ENCODE results near the gene ALPL. TPM values are rescaled to one million over a fixed set of nuclear protein-coding genes. Genes with fewer than 3 reads are reported as not detected.

Gene ALPL
- total RNA-seq, 1 donor from 2014 or later: not detected

DNA sequence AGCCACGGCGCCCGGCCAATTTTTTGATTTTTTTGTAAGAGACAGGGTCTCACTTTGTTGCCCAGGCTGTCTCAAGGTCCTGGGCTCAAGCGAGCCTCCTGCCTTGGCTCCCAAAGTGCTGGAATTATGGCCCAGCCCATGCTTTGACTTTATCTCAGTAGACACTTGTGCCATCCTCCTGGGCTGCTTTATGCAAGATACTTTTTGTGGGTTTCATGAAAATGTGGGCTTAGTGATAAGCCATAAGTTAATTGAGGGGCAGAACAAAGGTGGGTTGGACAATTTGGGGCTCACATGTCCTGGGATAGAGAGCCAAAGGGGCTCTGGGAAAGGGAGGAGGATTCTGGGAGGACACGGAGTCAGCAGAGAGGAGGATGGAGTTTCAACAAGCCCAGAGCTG lies 22.0 kb downstream of the ALPL start:
- intact Hi-C loops (cut with micrococcal nuclease): no loop called here
- Mint-ChIP-seq H3K4me3 (no peak overlapping the region), H3K27me3 (peaks cover 5% of the 10 kb centered on the region), H3K4me1 (no peaks in the 10 kb centered on the region), H3K36me3 (ENCODE audit: low read depth) (no peaks in the 10 kb centered on the region), H3K9me3 (no peaks in the 10 kb centered on the region), H3K27ac (no peak overlapping the region)
- no peak for DNase-seq

DNA sequence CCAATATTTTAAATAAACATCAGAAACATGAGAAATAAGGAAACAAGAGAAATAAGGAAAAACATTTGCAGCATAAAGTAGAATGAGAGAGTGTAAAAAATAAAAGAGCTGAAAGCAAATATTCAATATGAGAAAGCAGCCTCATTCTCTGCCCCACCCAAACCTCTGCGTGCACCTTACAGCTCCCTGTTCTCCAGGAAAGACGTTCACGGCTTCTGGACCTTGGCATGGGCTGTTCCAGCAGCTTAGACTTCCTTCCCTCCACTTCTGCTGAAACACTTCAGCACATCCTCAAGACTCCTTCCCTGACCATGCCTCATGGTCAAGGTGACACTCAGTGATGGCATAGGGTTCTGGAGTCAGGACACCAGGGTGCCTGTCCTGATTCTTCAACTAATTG lies 23.3 kb downstream of the ALPL start:
- H3K4me1 Mint-ChIP-seq: no peaks in the 10 kb centered on the region
- H3K9me3 Mint-ChIP-seq: no peaks in the 10 kb centered on the region
- H3K27ac Mint-ChIP-seq: no peak overlapping the region
- H3K36me3 Mint-ChIP-seq (ENCODE audit: low read depth): no peaks in the 10 kb centered on the region
- H3K27me3 Mint-ChIP-seq: peaks cover 5% of the 10 kb centered on the region
- no peak overlapping the region for H3K4me3 Mint-ChIP-seq
- DNase-seq: no peak
- intact Hi-C loops (cut with micrococcal nuclease): no loop called here

DNA sequence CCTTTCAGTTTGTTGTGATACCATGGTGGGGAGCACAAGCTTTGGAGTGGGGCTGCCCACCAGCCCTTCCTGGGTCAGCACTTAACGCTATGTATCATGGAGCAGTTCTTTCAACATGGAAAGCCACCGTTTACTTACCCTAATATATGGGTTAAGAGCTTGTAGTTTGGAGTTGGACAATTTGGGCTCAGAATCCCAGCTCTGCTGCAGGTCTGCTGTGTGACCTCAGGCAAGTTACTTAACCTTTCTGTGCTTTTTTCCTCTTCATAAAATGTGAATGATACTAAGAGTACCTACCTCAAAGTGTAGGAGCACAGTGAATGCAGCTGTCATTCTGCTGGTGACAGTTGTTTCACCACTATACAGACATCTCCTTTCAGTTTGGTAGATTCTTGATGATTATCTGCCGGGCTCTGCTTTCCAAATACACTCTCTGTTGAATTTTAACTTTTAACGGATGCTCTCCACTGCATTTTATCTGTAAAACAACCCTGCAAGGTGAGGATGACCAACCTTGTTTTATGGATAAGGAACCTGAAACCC lies 23.8 kb downstream of the ALPL start:
- Mint-ChIP-seq H3K4me3 (no peak overlapping the region), H3K36me3 (ENCODE audit: low read depth) (no peaks in the 10 kb centered on the region), H3K4me1 (no peaks in the 10 kb centered on the region), H3K27me3 (peaks cover 10% of the 10 kb centered on the region), H3K9me3 (no peaks in the 10 kb centered on the region), H3K27ac (no peak overlapping the region)
- intact Hi-C loops (cut with micrococcal nuclease): no loop called here
- no peak for DNase-seq

DNA sequence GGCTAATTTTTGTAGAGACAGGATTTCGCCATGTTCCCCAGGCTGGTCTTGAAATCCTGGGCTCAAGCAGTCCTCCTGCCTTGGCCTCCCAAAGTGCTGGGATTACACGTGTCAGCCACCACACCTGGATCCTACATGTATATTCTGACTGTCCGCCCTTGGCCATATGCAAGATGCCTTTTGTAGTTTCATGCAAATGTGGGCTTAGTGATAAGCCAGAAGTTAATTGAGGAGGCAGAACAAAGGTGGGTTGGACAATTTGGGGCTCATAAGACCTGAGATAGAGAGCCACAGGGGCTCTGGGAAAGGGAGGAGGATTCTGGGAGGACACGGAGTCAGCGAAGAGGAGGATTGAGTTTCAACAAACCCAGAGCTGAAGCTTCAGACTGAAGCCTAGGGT lies 24.9 kb downstream of the ALPL start:
- H3K27ac Mint-ChIP-seq: no peak overlapping the region
- no peaks in the 10 kb centered on the region for H3K4me1 Mint-ChIP-seq
- no peaks in the 10 kb centered on the region for H3K9me3 Mint-ChIP-seq
- no peaks in the 10 kb centered on the region for H3K36me3 Mint-ChIP-seq (ENCODE audit: low read depth)
- intact Hi-C loops (cut with micrococcal nuclease): no loop called here
- peaks cover 18% of the 10 kb centered on the region for H3K27me3 Mint-ChIP-seq
- no peak overlapping the region for H3K4me3 Mint-ChIP-seq
- no peak for DNase-seq

DNA sequence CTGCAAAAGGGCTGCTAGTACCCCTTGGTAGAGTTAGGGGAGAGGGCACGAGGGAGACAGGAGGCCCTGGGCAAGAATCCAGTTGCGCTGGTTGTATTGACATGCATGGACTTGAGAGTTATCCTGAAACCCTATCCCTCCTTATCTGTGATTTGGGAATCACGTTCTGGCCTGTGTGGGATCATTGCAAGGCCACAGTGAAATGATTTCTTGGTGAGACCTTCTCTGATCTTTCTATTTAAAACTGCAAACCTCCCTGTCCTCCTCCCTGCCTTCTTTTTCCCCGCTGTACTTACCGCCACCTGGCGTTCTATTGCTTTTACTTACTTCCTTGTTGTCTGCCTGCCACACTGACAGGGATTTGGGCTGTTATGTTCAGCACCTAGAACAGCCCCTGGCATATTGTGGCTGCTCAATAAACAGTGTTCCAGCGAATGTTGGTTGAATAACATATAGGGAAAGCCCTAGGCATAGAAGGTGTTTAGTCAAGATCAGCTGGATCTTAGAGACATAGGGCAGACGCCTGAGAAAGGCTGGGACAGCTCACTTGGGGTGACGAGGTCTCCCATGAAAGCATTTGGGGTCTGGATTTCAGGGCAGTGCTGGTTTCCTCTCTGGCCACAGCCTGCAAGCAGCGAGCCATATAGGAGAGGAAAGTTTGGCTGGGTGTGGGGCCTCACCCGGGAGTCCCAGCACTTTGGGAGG lies 25.6 kb downstream of the ALPL start:
- peaks cover 21% of the 10 kb centered on the region for H3K27me3 Mint-ChIP-seq
- H3K4me1 Mint-ChIP-seq: no peaks in the 10 kb centered on the region
- H3K9me3 Mint-ChIP-seq: no peaks in the 10 kb centered on the region
- H3K27ac Mint-ChIP-seq: no peak overlapping the region
- intact Hi-C loops (cut with micrococcal nuclease): no loop called here
- H3K36me3 Mint-ChIP-seq (ENCODE audit: low read depth): no peaks in the 10 kb centered on the region
- peak; percentile 71 for DNase-seq
- no peak overlapping the region for H3K4me3 Mint-ChIP-seq

DNA sequence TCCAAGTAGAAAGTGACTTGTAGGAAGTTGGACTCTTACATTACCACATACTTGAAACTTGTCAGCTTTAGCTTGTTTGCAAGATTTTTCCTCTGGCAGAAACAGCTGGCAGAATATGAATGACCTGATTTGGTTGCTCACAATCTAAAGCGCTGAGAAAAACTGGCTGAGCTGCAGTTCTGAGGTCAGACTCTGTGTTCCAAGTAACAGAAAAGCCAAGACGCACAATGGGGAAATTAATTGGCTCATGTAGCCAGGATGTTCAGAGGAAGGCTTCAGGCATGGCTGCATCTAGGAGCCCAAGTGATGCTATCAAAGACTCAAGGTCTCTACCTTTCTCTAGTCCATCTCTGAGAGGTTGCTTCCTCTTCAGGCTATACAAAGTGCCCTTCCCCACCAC lies 27.0 kb downstream of the ALPL start:
- no peak for DNase-seq
- H3K27ac Mint-ChIP-seq: no peak overlapping the region
- H3K9me3 Mint-ChIP-seq: no peaks in the 10 kb centered on the region
- no peak overlapping the region for H3K4me3 Mint-ChIP-seq
- intact Hi-C loops (cut with micrococcal nuclease): no loop called here
- no peaks in the 10 kb centered on the region for H3K36me3 Mint-ChIP-seq (ENCODE audit: low read depth)
- peaks cover 24% of the 10 kb centered on the region for H3K27me3 Mint-ChIP-seq
- H3K4me1 Mint-ChIP-seq: no peaks in the 10 kb centered on the region

DNA sequence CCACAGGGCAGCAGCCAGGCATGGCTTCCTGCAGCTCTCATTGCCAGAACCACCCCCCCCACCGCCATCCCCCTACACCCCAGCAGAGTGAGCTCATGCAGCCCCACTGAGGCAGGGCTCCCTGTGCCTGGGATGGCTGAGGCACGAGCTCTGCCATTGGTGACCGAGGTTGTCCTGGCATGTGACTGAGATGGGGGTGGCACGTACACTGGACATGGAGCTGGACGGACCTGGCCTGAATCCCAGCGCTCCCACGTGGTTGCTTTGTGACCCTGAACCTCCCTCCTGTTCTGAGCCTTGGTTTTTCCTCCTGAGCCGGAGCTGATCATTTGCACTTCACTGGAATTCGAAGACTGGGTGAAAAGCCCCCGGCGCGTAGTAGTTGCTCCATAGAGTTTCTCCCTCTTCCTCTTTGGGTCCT lies 28.3 kb downstream of the ALPL start:
- intact Hi-C loops (cut with micrococcal nuclease): no loop called here
- no peaks in the 10 kb centered on the region for H3K9me3 Mint-ChIP-seq
- H3K27me3 Mint-ChIP-seq: peaks cover 19% of the 10 kb centered on the region

DNA sequence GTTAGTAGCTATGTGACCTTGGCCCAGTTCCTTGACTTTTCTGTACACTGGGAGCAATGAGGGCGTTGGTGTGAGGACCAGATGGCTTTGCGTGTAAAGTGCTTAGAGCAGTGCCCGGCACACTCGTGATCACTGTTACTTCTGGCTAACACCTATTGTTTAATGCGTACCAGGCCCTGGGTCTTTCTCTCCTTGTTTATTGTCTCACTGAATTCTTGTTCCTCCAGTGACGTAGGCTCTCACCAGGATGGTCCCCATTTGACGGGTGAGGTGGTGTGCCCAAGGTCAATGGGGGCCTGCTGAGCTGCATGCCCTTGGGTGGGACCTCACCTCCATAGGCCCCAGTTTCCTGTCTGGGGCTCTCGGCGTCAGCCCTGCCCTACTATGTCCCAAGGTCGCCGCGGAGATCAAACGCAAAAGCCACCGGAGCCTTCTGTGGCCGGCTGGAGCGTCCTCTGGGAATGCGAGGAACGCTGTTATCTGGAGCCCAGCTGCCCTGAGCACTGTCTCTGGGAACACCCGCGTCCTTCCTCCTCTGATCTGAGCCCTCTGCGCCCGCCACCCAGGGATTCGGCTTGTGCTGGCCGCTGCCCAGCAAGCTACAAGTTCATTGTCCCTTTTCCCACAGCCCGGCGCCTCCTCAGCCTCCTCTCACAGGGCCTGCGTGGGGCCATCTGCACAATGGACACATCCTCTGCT lies 28.9 kb downstream of the ALPL start:
- Mint-ChIP-seq H3K36me3 (ENCODE audit: low read depth) (no peaks in the 10 kb centered on the region), H3K27me3 (peaks cover 19% of the 10 kb centered on the region), H3K4me1 (no peaks in the 10 kb centered on the region), H3K4me3 (no peak overlapping the region), H3K27ac (no peak overlapping the region), H3K9me3 (no peaks in the 10 kb centered on the region)
- intact Hi-C loops (cut with micrococcal nuclease): no loop called here
- DNase-seq: no peak

More for the DNA sequence above, 28.3 kb downstream of the ALPL start:
- H3K27ac Mint-ChIP-seq: no peak overlapping the region
- no peak for DNase-seq
- H3K4me3 Mint-ChIP-seq: no peak overlapping the region
- no peaks in the 10 kb centered on the region for H3K36me3 Mint-ChIP-seq (ENCODE audit: low read depth)
- H3K4me1 Mint-ChIP-seq: no peaks in the 10 kb centered on the region

DNA sequence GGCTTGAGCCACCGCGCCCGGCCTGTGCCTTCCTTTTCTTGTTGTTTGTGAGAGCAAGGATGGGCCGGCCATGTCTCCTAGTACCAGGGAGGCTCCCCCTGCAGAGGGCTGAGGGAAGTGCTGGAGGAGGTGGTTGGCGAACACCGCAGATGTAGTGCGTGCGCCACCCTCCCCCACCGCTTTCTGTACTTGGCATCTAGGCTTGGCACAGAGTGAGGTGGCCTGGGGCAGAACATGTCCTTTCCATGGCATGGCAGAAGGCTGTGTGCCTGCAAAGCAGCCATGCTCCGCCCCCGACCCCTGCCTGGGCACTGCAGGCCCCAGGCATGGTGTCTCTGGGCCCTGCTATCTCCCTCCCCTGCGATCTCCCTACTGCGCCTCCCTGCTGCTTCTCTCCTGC lies 30.7 kb downstream of the ALPL start:
- Mint-ChIP-seq H3K4me3 (no peak overlapping the region), H3K4me1 (no peaks in the 10 kb centered on the region), H3K27me3 (peaks cover 19% of the 10 kb centered on the region), H3K36me3 (ENCODE audit: low read depth) (no peaks in the 10 kb centered on the region), H3K27ac (no peak overlapping the region), H3K9me3 (no peaks in the 10 kb centered on the region)
- intact Hi-C loops (cut with micrococcal nuclease): no loop called here
- no peak for DNase-seq

DNA sequence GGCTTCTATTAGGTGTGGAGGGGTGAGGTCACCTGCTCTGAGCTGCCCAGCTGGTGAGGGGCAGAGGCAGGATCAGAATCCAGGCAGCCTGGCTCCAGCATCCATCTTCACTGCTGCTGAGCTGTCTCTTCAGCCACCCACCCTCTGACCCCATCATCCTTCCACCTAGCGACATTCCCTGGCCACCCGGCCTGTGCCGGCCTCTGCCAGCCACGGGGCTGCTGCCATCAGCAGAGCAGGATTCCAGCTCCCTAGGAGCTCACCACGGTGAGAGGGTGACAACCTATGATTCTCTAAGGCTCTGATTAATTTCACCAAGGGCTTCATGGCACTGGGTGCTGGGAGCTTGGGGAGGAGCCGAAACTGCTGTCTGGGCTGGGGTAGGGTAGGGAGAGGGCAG lies 32.1 kb downstream of the ALPL start:
- Mint-ChIP-seq H3K4me3 (no peak overlapping the region), H3K9me3 (no peaks in the 10 kb centered on the region), H3K27ac (no peak overlapping the region), H3K36me3 (ENCODE audit: low read depth) (no peaks in the 10 kb centered on the region), H3K27me3 (peaks cover 19% of the 10 kb centered on the region), H3K4me1 (no peaks in the 10 kb centered on the region)
- intact Hi-C loops (cut with micrococcal nuclease): no loop called here
- no peak for DNase-seq

DNA sequence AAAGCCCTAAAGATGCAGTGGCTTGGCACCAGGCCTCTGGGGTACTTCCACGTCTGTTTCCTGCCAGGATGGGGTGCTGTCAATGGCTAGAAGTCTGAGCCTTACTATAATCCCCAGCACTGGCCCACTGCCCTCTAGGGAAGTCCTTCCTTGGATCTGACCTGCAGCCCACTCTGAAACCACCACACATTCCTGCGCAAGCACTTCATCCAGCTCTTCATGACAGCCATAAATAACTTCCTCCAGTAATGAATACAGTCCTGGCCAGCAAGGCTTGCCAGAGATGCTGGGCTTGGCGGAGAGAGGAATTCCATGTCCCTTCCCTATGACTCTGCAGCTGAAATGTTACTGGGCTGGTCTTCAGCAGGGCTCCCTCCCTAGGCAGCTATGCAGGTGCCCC lies 32.6 kb downstream of the ALPL start:
- H3K4me1 Mint-ChIP-seq: no peaks in the 10 kb centered on the region

DNA sequence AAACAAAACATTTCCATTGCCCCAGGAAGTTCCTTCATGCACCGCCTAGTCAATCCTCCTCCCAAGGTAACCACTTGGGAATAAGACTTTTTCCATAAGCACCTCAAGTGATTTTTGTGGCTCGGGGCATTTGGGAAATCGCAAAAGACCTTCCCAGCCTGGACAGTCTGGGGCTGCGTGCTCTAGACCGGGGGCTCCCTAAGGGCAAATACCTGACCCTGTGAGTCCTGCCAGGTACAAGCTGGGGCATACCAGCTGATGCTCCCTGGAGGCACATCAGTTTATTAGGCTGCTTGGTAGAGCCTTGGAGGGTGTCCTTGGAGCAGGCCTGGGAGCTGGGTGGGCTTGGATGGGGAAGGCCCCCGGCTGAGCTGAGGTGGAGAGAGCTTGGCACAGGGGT lies 34.4 kb downstream of the ALPL start:
- no peak overlapping the region for H3K27ac Mint-ChIP-seq
- peaks cover 10% of the 10 kb centered on the region for H3K27me3 Mint-ChIP-seq
- DNase-seq: no peak
- H3K4me3 Mint-ChIP-seq: no peak overlapping the region
- no peaks in the 10 kb centered on the region for H3K9me3 Mint-ChIP-seq
- H3K36me3 Mint-ChIP-seq (ENCODE audit: low read depth): no peaks in the 10 kb centered on the region
- intact Hi-C loops (cut with micrococcal nuclease): no loop called here
- no peaks in the 10 kb centered on the region for H3K4me1 Mint-ChIP-seq

More for the DNA sequence above, 32.6 kb downstream of the ALPL start:
- H3K4me3 Mint-ChIP-seq: no peak overlapping the region
- DNase-seq: no peak
- H3K27me3 Mint-ChIP-seq: peaks cover 19% of the 10 kb centered on the region
- H3K9me3 Mint-ChIP-seq: no peaks in the 10 kb centered on the region
- H3K27ac Mint-ChIP-seq: no peak overlapping the region
- intact Hi-C loops (cut with micrococcal nuclease): no loop called here
- H3K36me3 Mint-ChIP-seq (ENCODE audit: low read depth): no peaks in the 10 kb centered on the region

DNA sequence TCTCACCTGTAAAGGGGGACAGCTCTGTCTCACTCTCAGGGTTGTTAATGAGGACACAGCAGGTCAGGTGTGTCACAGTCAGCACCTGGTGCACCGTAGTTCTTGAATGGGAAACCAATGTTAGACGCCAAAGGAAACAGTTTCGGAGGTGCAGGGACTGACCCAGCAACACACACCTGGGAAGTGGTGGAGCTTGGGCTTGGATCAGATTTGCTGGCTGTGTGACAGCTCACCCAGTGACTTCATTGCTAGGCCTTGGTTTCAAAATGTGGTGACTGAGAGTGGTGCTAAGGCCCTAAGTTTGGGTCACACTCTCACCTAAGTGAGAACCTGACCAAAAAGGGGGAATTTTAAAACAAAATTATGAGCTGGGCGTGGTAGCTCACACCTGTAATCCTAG lies 34.9 kb downstream of the ALPL start:
- Mint-ChIP-seq H3K9me3 (no peaks in the 10 kb centered on the region), H3K4me3 (no peak overlapping the region), H3K27ac (no peak overlapping the region)

DNA sequence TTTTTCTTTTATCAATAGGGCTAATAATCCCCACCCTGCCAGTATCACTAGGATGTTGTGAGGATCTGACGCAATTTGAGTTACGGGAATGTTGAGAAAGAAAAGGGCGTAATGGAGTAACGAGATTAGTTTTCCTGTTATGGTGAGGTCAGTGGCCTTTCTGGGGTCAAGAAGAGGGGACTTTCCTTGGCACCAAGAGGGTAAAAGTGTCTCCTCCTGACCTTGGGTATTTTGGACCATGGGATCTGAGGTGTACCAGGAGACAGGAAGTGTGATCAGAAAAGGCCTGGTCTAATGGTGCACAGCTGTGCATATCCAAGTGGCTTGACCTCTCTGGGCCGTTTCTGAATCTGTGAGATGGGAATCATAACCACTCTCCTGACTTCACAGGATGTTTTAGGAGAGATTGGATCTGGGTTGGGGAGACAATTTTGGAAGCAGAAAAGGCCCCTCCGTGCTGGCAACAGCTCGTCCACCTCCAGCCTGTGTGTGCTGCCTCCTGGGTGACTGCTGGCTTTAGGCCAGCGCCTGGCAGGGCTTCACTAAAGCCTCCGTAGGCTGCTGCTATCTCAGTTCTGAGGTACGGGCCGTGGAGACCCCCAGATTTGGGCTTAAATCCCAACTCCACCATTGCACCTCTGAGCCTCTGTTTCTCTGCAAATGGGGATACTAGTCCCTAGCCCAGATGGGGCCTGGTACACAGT lies 37.1 kb downstream of the ALPL start:
- no peak overlapping the region for H3K27ac Mint-ChIP-seq
- H3K36me3 Mint-ChIP-seq (ENCODE audit: low read depth): no peaks in the 10 kb centered on the region
- H3K4me1 Mint-ChIP-seq: no peaks in the 10 kb centered on the region
- intact Hi-C loops (cut with micrococcal nuclease): no loop called here
- H3K9me3 Mint-ChIP-seq: no peaks in the 10 kb centered on the region
- H3K27me3 Mint-ChIP-seq: peaks cover 8% of the 10 kb centered on the region
- DNase-seq: no peak
- H3K4me3 Mint-ChIP-seq: no peak overlapping the region

More for the DNA sequence above, 34.9 kb downstream of the ALPL start:
- no peaks in the 10 kb centered on the region for H3K36me3 Mint-ChIP-seq (ENCODE audit: low read depth)
- intact Hi-C loops (cut with micrococcal nuclease): no loop called here
- H3K4me1 Mint-ChIP-seq: no peaks in the 10 kb centered on the region
- peaks cover 7% of the 10 kb centered on the region for H3K27me3 Mint-ChIP-seq
- no peak for DNase-seq
